HG03378 (cell line): ENCODE measurements around the gene SH2D2A.
"Not testable (repeated sequence)": the region's sequence is repeated elsewhere in the genome, so short reads cannot be mapped to it uniquely, and the experiment has no call there.

ENCODE experiments used
- ATAC-seq: cut with Tn5 transposase; IDR thresholded peaks from one replicate; pipeline ENCODE4 v1.9.1; 2021; ENCODE audit warnings: mild to moderate bottlenecking, moderate library complexity; ENCODE audit not compliant: unreplicated experiment

The SH2D2A gene

GRCh38 chr1:156775799-156776198 lies 40.8 kb downstream of the SH2D2A start:
- ATAC-seq = no peak

GRCh38 chr1:156773607-156774006 lies 43.0 kb downstream of the SH2D2A start:
- no peak for ATAC-seq

DNA sequence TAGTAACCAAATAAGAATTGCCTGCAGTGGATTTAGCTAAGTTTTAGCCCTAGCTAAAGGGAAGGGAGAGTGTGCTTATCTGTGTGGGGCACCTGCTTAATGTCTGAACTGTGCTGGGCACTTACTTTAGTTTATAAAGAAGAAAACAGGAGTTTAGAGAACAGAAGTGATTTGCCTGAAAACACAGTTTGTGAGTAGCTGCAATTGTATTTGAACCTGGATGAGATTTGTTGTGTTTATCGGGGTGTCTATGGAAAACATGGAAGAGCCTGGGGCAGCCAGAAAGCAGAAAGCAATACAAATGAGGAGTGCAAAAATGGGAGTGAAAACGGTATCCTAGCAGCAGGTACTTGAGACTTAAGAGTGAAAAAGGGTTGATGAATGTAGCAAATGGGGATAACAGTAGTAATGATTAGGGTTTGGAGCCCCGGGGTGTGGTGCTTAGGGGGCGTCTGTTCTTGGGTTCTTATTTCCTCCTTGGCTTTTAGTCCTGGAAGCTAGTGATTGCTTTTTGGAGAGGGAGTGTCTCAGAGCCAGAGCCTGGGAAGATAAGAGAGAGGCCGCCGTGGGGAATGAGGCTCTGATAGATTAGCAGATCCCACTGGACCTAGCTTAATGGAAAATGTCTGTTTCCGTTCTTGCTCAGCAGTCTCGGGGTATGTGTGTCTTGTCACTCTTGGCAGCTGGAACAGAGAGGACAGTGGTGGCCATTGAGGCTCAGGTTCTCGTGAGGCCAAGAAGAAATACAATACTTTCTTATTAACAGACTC lies 43.7 kb downstream of the SH2D2A start:
- ATAC-seq = no peak

- ATAC-seq = no peak
Observed at GRCh38 chr1:156772222-156772621, 44.4 kb downstream of the SH2D2A start.

GRCh38 chr1:156768610-156769295 lies 47.9 kb downstream of the SH2D2A start:
- no peak for ATAC-seq

DNA sequence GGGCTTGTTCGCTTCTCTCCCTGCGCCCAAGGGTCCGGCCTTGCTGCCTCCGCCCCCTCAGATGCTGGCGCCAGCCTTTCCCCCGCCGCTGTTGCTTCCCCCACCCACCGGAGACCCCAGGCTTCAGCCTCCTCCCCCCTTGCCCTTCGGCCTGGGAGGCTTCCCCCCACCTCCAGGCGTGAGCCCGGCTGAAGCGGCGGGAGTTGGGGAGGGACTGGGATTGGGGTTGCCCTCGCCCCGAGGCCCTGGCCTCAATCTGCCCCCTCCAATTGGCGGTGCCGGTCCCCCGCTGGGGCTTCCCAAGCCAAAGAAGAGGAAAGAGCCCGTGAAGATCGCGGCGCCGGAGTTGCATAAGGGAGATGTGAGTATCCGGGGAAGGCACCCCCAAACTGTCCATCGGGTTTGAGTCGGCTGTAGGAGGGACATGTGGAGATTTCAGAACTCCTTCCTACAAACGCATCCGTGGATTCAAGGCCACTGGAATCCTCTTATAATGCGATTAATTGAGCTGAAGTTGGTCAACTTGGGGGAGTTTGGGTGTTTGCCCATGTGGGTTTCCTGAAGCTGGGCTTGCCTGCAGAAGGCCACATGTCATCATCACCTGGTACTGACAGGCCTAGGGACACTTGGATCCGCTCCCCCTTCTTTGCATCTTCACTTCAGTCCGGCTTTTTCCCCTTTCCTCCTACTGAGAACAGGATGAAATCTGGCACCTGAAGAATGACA lies 48.6 kb downstream of the SH2D2A start:
- ATAC-seq = no peak

DNA sequence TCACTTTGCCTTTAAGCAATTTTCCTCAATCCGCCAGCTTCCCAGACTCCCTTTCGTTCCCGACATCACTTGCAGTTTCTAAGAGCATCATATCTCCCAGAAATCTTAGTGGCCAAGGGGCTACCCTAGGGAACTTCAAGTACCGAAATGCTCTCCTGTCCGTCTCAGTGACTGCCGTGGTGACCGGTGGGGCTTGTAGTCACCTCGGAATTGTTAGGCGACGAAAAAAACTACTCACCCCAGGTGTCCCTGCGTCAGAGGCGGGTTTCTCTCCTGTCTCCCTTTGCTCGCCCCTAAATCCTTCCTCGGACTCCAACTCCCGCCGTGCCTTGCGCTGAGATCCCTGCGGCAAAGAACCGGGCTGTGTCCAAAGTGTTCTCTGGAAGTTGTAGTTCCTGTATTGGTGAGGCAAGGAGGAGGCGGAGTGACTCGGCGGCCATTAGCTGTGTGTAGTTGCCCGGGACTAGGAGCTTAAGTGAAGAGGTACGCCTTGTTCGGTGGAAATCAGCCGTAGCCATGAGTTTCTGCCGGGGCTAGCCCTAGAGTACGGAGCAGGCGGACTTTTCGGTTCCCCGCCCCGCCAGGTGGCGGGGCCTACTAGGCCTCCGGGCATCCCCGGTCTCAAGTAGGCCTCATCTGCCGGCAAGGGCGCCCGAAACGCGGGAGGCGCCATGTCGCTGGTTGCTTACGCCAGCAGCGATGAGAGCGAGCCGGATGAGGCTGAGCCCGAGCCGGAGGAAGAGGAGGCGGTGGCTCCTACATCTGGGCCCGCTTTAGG lies 49.4 kb downstream of the SH2D2A start, which contains the start of gene PRCC:
Gene PRCC, plus strand, starts transcription at position 435 of the 778 bp plus-strand sequence. Its CDS starts 237 bp downstream, at position 672.
- peak; percentile 88 for ATAC-seq

DNA sequence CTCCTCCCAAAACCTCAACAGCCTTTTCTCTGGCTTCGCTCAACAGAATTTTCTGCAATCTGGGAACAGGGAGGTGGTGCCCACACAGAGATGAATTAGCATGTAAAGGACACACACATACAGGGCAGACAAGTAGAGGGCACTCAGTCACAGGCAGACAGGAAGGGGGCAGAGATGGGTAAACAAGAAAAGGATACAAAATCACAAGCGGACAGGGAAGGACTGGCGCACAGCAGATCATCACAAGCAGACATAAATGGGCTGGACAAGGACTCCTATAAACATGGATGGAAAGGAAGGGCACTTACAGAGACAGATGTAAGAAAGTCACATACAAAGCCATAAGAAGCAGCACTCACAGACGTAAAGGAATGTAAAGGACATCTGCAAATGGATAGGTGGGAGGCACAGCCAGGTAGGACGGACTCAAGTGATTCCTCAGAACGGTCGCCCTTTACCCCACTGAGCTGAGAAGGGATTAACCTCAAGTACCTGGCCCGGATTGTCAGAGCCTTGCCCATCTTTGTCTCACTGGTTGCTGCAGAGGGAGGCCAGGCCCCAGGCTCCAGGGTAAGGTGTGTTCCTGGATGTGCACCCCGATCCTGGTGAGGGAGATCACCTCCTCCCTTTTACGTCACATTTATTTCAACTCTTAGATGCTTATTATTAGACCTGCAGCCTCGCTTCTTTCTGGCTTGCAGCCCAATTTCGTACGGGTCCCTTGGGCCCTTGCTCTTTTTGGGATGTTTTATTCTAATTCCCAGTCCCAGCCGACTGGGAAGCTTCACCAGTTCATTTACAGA lies 50.1 kb downstream of the SH2D2A start:
- peak; percentile 15 for ATAC-seq

DNA sequence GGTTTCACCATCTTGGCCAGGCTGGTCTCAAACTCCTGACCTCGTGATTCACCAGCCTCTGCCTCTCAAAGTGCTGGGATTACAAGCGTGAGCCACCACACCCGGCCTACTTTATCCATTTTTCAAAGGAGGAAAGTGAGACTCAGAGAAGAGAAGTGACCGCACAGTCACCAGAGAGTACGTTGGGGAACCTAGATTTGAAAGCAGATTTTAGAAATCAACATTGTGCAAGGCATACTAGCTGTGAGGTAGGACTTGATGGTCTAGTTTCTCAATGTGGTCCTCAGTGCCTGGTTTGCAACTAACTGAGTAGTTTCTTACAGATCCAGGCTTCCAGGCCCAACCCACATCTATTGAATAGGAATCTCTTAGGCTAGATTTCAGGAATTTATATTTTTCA lies 51.0 kb downstream of the SH2D2A start:
- ATAC-seq = no peak

- ATAC-seq = not testable (repeated sequence)
Observed at GRCh38 chr1:156765136-156765535, 51.5 kb downstream of the SH2D2A start.

- no peak for ATAC-seq
Observed at GRCh38 chr1:156760796-156761104, 55.9 kb downstream of the SH2D2A start.

DNA sequence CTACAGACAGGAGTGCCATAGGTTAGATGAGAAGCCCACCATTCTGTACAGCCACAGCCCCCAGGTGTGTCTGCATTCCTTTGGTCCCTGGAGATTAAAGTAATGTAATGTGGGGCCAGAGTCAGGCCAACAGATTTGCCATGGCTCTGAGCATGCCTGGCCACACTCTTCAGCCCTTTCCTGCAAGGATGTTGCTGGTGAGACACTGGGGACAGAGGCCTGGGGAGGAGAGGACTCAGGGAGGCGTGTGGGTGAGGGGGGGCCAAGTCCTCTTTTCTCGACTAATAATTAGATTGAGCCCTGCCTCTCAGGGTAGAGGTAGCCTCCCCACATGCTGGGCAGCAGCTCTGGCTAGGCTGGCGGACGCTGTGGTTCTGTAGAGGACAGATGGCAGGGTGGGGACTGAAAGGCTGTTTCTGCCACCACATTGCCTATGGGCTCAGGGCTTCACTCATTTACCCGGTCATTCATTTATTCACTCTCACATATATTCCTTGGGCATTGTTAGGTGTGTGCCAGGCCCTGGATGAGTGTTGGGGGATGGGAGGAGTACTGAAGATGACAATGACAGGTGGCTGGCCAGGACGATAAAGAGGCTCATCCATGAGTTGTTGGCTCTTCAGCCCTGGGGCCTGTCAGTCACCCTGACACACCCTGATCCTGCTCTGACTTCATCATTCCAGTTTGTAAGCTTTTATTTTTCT lies 56.4 kb downstream of the SH2D2A start:
- ATAC-seq = no peak

DNA sequence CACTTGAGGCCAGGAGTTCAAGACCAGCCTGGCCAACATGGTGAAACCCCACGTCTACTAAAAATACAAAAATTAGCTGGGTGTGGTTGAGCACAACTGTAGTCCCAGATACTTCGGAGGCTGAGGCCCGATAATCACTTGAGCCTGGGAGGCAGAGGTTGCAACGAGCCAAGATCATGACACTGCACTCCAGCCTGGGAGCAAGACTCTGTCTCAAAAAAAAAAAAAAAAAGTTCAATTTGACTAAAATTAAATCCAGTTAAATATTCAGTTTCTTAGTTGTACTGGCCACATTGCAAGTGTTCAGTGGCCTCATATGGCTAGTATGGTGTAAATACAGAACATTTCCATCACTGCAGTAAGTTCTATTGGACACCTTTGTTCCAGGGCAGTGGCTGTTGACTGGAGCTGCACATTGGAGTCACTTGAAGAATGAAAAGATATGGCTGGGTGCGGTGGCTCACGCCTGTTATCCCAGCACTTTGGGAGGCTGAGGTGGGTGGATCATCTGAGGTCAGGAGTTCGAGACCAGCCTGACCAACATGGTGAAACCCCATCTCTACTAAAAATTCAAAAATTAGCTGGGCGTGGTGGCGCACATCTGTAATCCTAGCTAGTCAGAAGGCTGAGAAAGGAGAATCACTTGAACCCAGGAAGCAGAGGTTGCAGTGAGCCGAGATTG lies 58.9 kb downstream of the SH2D2A start:
- ATAC-seq = not testable (repeated sequence)

DNA sequence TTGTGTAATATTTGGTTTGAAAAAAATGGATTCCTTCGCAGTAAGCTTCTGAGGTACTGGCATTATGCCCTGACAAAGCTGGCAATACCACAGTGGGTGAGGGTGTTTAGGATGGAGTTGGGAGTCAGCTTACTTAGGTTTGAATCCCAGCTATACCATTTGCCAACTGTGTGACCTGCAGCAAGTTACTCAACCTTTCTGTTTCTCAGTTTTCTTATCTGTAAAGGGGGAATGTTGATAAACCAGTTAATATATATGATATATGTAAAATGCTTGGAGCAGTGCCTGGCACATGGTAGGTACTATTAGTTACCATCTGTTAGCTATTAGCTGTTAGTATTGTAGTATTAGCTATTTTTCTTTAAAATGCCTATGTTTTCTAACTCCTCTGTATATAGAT lies 60.3 kb downstream of the SH2D2A start:
- no peak for ATAC-seq
